ENCODE measurements around the gene ALOX15B.

ALOX15B gene

GRCh38 chr17:8015957-8016631, 22.8 kb upstream of the ALOX15B start:
- H4K20me1 ChIP-seq (ENCODE audit: insufficient read depth, low read length) = no peaks in the 10 kb centered on the region
- H3K4me3 ChIP-seq (ENCODE audit: low read length) = 0 out of 2 replicates have a peak overlapping the region, but pooled peaks have one; percentile 44
- peak overlapping the region; percentile 46 for H3K4me2 ChIP-seq (ENCODE audit: low read length)
- no peaks in the 10 kb centered on the region for H3K79me2 ChIP-seq (ENCODE audit: low read length)
- no peak overlapping the region for H3K27ac ChIP-seq (ENCODE audit: low read length)
- TF ChIP-seq CTCF (IDR thresholded peaks at IDR 0.05; ENCODE audit: low read depth, low read length) (no peak), EZH2phosphoT487 (IDR thresholded peaks at IDR 0.05; ENCODE audit: low read depth) (no peak)
- H3K9ac ChIP-seq (ENCODE audit: low read length) = no peak overlapping the region
- H3K9me3 ChIP-seq (ENCODE audit: insufficient read depth, low read length) = no peaks in the 10 kb centered on the region
- H3K27me3 ChIP-seq (ENCODE audit: low read depth, low read length) = no peaks in the 10 kb centered on the region
- H3K4me1 ChIP-seq (ENCODE audit: low read length) = no peaks in the 10 kb centered on the region
- H2AFZ ChIP-seq (ENCODE audit: low read depth, low read length) = no peak overlapping the region
- H3K36me3 ChIP-seq (replicated peaks; ENCODE audit: low read depth, low read length) = no peaks in the 10 kb centered on the region

- peak overlapping the region; percentile 44; the same call in 1 of the 2 replicates for H3K4me3 ChIP-seq (ENCODE audit: low read length)
- H3K4me2 ChIP-seq (ENCODE audit: low read length) = peak overlapping the region; percentile 46
- H3K9ac ChIP-seq (ENCODE audit: low read length) = no peak overlapping the region
- H3K9me3 ChIP-seq (ENCODE audit: insufficient read depth, low read length) = no peaks in the 10 kb centered on the region
- H3K4me1 ChIP-seq (ENCODE audit: low read length) = no peaks in the 10 kb centered on the region
- H4K20me1 ChIP-seq (ENCODE audit: insufficient read depth, low read length) = no peaks in the 10 kb centered on the region
- H3K36me3 ChIP-seq (replicated peaks; ENCODE audit: low read depth, low read length) = no peaks in the 10 kb centered on the region
- H2AFZ ChIP-seq (ENCODE audit: low read depth, low read length) = no peak overlapping the region
- H3K27me3 ChIP-seq (ENCODE audit: low read depth, low read length) = no peaks in the 10 kb centered on the region
- TF ChIP-seq CTCF (IDR thresholded peaks at IDR 0.05; ENCODE audit: low read depth, low read length) = peak; percentile 56
- TF ChIP-seq EZH2phosphoT487 (IDR thresholded peaks at IDR 0.05; ENCODE audit: low read depth) = no peak
- H3K79me2 ChIP-seq (ENCODE audit: low read length) = no peaks in the 10 kb centered on the region
- H3K27ac ChIP-seq (ENCODE audit: low read length) = no peak overlapping the region
Observed at GRCh38 chr17:8016632-8017424, 22.0 kb upstream of the ALOX15B start.

- no peak overlapping the region for H2AFZ ChIP-seq (ENCODE audit: low read depth, low read length)
- no peaks in the 10 kb centered on the region for H3K4me1 ChIP-seq (ENCODE audit: low read length)
- H3K9ac ChIP-seq (ENCODE audit: low read length) = no peak overlapping the region
- no peak overlapping the region for H3K4me3 ChIP-seq (ENCODE audit: low read length)
- no peaks in the 10 kb centered on the region for H3K9me3 ChIP-seq (ENCODE audit: insufficient read depth, low read length)
- TF ChIP-seq EZH2phosphoT487 (IDR thresholded peaks at IDR 0.05; ENCODE audit: low read depth) (no peak), CTCF (IDR thresholded peaks at IDR 0.05; ENCODE audit: low read depth, low read length) (no peak)
- no peak overlapping the region for H3K4me2 ChIP-seq (ENCODE audit: low read length)
- H3K36me3 ChIP-seq (replicated peaks; ENCODE audit: low read depth, low read length) = no peaks in the 10 kb centered on the region
- H3K27ac ChIP-seq (ENCODE audit: low read length) = no peak overlapping the region
- H4K20me1 ChIP-seq (ENCODE audit: insufficient read depth, low read length) = no peaks in the 10 kb centered on the region
- H3K79me2 ChIP-seq (ENCODE audit: low read length) = no peaks in the 10 kb centered on the region
- no peaks in the 10 kb centered on the region for H3K27me3 ChIP-seq (ENCODE audit: low read depth, low read length)
Observed at GRCh38 chr17:8018436-8018835, 20.4 kb upstream of the ALOX15B start.

GRCh38 chr17:8019166-8019565, 19.7 kb upstream of the ALOX15B start:
- Histone ChIP-seq H3K79me2 (ENCODE audit: low read length) (no peaks in the 10 kb centered on the region), H3K9ac (ENCODE audit: low read length) (no peak overlapping the region), H3K4me1 (ENCODE audit: low read length) (no peaks in the 10 kb centered on the region), H4K20me1 (ENCODE audit: insufficient read depth, low read length) (no peaks in the 10 kb centered on the region), H3K4me3 (ENCODE audit: low read length) (no peak overlapping the region), H2AFZ (ENCODE audit: low read depth, low read length) (no peak overlapping the region; the same call in 1 of the 2 replicates), H3K36me3 (replicated peaks; ENCODE audit: low read depth, low read length) (no peaks in the 10 kb centered on the region), H3K27ac (ENCODE audit: low read length) (no peak overlapping the region), H3K27me3 (ENCODE audit: low read depth, low read length) (no peaks in the 10 kb centered on the region), H3K4me2 (ENCODE audit: low read length) (no peak overlapping the region; the same call in 1 of the 2 replicates), H3K9me3 (ENCODE audit: insufficient read depth, low read length) (no peaks in the 10 kb centered on the region)
- TF ChIP-seq EZH2phosphoT487 (IDR thresholded peaks at IDR 0.05; ENCODE audit: low read depth) (no peak), CTCF (IDR thresholded peaks at IDR 0.05; ENCODE audit: low read depth, low read length) (no peak)
